ENCODE data around the gene DICER1.

DNA sequence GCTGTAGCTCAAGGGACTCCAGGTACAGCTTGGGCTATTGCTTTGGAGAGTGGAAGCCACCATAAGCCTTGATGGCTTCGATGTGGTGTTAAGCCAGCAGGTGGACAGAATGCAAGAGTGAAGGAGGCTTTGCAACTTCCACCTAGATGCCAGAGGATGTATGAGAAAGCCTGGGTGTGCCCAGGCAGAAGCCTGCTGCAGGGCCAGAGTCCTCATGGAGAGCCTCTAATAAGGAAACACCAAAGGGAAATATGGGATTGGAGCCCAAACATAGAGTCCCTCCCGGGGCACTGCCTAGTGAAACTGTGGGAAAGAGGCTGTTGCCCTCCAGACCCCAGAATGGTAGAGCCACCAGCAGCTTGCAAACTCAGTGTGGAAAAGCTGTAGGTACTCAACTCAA is 9.8 kb upstream of the DICER1 start:
- TF ChIP-seq, protein P1, sequence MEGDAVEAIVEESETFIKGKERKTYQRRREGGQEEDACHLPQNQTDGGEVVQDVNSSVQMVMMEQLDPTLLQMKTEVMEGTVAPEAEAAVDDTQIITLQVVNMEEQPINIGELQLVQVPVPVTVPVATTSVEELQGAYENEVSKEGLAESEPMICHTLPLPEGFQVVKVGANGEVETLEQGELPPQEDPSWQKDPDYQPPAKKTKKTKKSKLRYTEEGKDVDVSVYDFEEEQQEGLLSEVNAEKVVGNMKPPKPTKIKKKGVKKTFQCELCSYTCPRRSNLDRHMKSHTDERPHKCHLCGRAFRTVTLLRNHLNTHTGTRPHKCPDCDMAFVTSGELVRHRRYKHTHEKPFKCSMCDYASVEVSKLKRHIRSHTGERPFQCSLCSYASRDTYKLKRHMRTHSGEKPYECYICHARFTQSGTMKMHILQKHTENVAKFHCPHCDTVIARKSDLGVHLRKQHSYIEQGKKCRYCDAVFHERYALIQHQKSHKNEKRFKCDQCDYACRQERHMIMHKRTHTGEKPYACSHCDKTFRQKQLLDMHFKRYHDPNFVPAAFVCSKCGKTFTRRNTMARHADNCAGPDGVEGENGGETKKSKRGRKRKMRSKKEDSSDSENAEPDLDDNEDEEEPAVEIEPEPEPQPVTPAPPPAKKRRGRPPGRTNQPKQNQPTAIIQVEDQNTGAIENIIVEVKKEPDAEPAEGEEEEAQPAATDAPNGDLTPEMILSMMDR (IDR thresholded peaks at IDR 0.05; ENCODE audit: insufficient read depth, low read length) = no peak
- no peak for TF ChIP-seq REST (IDR thresholded peaks at IDR 0.05; ENCODE audit: insufficient replicate concordance, low read depth)
